HG03457 (cell line): Measurements from ENCODE around the gene CEP350.
"Not testable (repeated sequence)": the region's sequence is repeated elsewhere in the genome, so short reads cannot be mapped to it uniquely, and the experiment has no call there.

Experiments used
- ATAC-seq: cut with Tn5 transposase; IDR thresholded peaks from one replicate; pipeline ENCODE4 v1.9.1; 2021; ENCODE audit warnings: moderate number of reproducible peaks; ENCODE audit not compliant: unreplicated experiment

CEP350 gene

GRCh38 chr1:179984942-179985341 is 30.3 kb downstream of the CEP350 start:
- no peak for ATAC-seq

- no peak for ATAC-seq
Measured at GRCh38 chr1:179990847-179991246, 36.2 kb downstream of the CEP350 start.

- ATAC-seq, result no peak
Measured at GRCh38 chr1:179995576-179995975, 41.0 kb downstream of the CEP350 start.

- peak; percentile 60 for ATAC-seq
Measured at GRCh38 chr1:179996099-179996498, 41.5 kb downstream of the CEP350 start.

- no peak for ATAC-seq
Measured at GRCh38 chr1:180000575-180000974, 46.0 kb downstream of the CEP350 start.

GRCh38 chr1:180002437-180002836 is 47.8 kb downstream of the CEP350 start:
- ATAC-seq, result no peak

GRCh38 chr1:180003026-180003695 is 48.6 kb downstream of the CEP350 start:
- peak; percentile 82 for ATAC-seq

- ATAC-seq, result not testable (repeated sequence)
Measured at GRCh38 chr1:180006762-180007161, 52.2 kb downstream of the CEP350 start.

- ATAC-seq, result no peak
Measured at GRCh38 chr1:180020017-180020416, 65.4 kb downstream of the CEP350 start.

GRCh38 chr1:180026556-180026955 is 71.9 kb downstream of the CEP350 start:
- no peak for ATAC-seq

GRCh38 chr1:180027949-180028445 is 73.4 kb downstream of the CEP350 start:
- ATAC-seq, result no peak

GRCh38 chr1:180028864-180029263 is 74.3 kb downstream of the CEP350 start:
- ATAC-seq, result no peak

- ATAC-seq, result no peak
Measured at GRCh38 chr1:180029524-180030135, 75.0 kb downstream of the CEP350 start.

GRCh38 chr1:180031664-180032063 is 77.1 kb downstream of the CEP350 start:
- no peak for ATAC-seq

GRCh38 chr1:180033390-180033789 is 78.8 kb downstream of the CEP350 start:
- no peak for ATAC-seq

GRCh38 chr1:180040034-180040433 is 85.4 kb downstream of the CEP350 start:
- ATAC-seq, result no peak

- ATAC-seq, result no peak
Measured at GRCh38 chr1:180041582-180041981, 87.0 kb downstream of the CEP350 start.

- no peak for ATAC-seq
Measured at GRCh38 chr1:180042988-180043622, 88.5 kb downstream of the CEP350 start.

- ATAC-seq, result no peak
Measured at GRCh38 chr1:180043785-180044184, 89.2 kb downstream of the CEP350 start.

GRCh38 chr1:180046674-180047073 is 92.1 kb downstream of the CEP350 start:
- no peak for ATAC-seq

- no peak for ATAC-seq
Measured at GRCh38 chr1:180053594-180054567, 99.3 kb downstream of the CEP350 start.
